ENCODE results near the gene ST3GAL4. TPM values are rescaled to one million over a fixed set of nuclear protein-coding genes. Genes with fewer than 3 reads are reported as not detected.

The ST3GAL4 gene
- total RNA-seq, 6 experiments from 2014 or later: 25.9 to 34.6 (median 30.0) TPM

- Mint-ChIP-seq H3K4me1 (ENCODE audit: low read depth) (peaks cover 17% of the 10 kb centered on the region), H3K36me3 (ENCODE audit: low read depth) (no peaks in the 10 kb centered on the region), H3K9me3 (no peaks in the 10 kb centered on the region), H3K27me3 (ENCODE audit: insufficient read depth) (peaks cover 4% of the 10 kb centered on the region), H3K4me3 (no peak overlapping the region), H3K27ac (no peak overlapping the region)
- DNase-seq: no peak
- TF ChIP-seq CTCF (IDR thresholded peaks at IDR 0.05): no peak
Observed at GRCh38 chr11:126387857-126388256, 32.4 kb downstream of the ST3GAL4 start.

- no peaks in the 10 kb centered on the region for H3K9me3 Mint-ChIP-seq
- no peak for DNase-seq
- H3K4me1 Mint-ChIP-seq (ENCODE audit: low read depth): peaks cover 30% of the 10 kb centered on the region
- no peaks in the 10 kb centered on the region for H3K36me3 Mint-ChIP-seq (ENCODE audit: low read depth)
- TF ChIP-seq CTCF (IDR thresholded peaks at IDR 0.05): no peak
- peaks cover 5% of the 10 kb centered on the region; the same call in 1 of the 2 replicates for H3K27me3 Mint-ChIP-seq (ENCODE audit: insufficient read depth)
- H3K4me3 Mint-ChIP-seq: no peak overlapping the region
- peak overlapping the region; percentile 36; the same call in 1 of the 2 replicates for H3K27ac Mint-ChIP-seq
Observed at GRCh38 chr11:126390272-126390867, 34.9 kb downstream of the ST3GAL4 start.

- H3K4me1 Mint-ChIP-seq (ENCODE audit: low read depth): peaks cover 31% of the 10 kb centered on the region
- H3K27me3 Mint-ChIP-seq (ENCODE audit: insufficient read depth): peaks cover 5% of the 10 kb centered on the region; the same call in 1 of the 2 replicates
- H3K4me3 Mint-ChIP-seq: no peak overlapping the region
- H3K27ac Mint-ChIP-seq: no peak overlapping the region
- DNase-seq: no peak
- no peak for TF ChIP-seq CTCF (IDR thresholded peaks at IDR 0.05)
- no peaks in the 10 kb centered on the region for H3K9me3 Mint-ChIP-seq
- H3K36me3 Mint-ChIP-seq (ENCODE audit: low read depth): no peaks in the 10 kb centered on the region
Observed at GRCh38 chr11:126391286-126391954, 35.9 kb downstream of the ST3GAL4 start.

DNA sequence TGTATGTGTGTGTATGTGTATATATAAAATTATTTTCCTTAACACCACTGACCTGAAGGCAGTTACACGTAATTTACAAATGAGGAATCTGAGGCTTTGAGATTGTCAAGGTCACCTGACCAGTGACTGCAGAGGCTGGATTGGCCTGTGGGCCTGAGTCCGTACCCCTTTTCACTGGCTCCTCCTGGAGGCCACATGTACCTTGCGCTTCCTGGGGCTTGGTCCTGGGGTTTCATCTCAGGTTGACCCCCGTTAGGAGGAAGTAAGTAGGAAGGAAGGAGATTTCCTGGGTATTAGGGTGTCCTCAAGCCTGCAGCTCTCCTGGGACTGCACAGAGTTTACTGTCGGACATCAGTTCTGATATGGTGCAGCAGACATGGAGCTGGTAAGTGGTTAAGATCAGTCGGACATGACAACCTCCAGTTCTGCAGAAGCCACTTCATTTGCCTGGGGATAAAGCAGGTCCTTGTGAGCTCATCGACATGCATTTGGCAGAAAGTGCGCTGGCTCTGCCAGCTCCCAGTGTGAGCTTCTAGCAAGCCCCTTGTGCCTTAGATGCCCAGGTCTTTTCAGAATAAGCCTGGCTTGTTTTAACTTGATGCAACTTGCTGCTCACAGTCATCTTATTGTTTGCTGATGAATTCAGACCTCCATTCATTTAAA, 36.6 kb downstream of the ST3GAL4 start:
- DNase-seq: no peak
- no peaks in the 10 kb centered on the region for H3K36me3 Mint-ChIP-seq (ENCODE audit: low read depth)
- peaks cover 5% of the 10 kb centered on the region; the same call in 1 of the 2 replicates for H3K27me3 Mint-ChIP-seq (ENCODE audit: insufficient read depth)
- 0 out of 2 replicates have a peak, but pooled peaks have one; percentile 24 for TF ChIP-seq CTCF (IDR thresholded peaks at IDR 0.05)
- H3K4me3 Mint-ChIP-seq: no peak overlapping the region
- no peaks in the 10 kb centered on the region for H3K9me3 Mint-ChIP-seq
- H3K27ac Mint-ChIP-seq: no peak overlapping the region
- peaks cover 36% of the 10 kb centered on the region for H3K4me1 Mint-ChIP-seq (ENCODE audit: low read depth)

- Mint-ChIP-seq H3K4me3 (no peak overlapping the region), H3K27me3 (ENCODE audit: insufficient read depth) (peaks cover 5% of the 10 kb centered on the region; the same call in 1 of the 2 replicates), H3K4me1 (ENCODE audit: low read depth) (peaks cover 36% of the 10 kb centered on the region), H3K27ac (no peak overlapping the region), H3K9me3 (no peaks in the 10 kb centered on the region), H3K36me3 (ENCODE audit: low read depth) (no peaks in the 10 kb centered on the region)
- no peak for DNase-seq
- TF ChIP-seq CTCF (IDR thresholded peaks at IDR 0.05): no peak
Observed at GRCh38 chr11:126392633-126393013, 37.1 kb downstream of the ST3GAL4 start.

All from HFFc6 (cell line).